ENCODE measurements around the gene TBX1. TPM values are rescaled to one million over a fixed set of nuclear protein-coding genes. Genes with fewer than 3 reads are reported as not detected.
"Not testable (repeated sequence)": the region's sequence is repeated elsewhere in the genome, so short reads cannot be mapped to it uniquely, and the experiment has no call there.

Gene TBX1
- total RNA-seq, 1 donor from 2014 or later, result 0.29 TPM

DNA sequence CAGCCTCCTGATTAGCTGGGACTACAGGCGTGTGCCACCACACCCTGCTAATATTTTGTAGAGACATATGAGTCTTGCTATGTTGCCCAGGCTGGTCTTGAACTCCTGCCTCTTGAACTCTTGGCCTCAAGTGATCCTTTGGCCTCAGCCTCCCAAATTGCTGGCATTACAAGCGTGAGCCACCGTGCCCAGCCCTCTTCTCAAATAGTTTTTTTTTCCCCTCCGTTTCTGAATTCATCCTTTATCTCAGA, 11.8 kb downstream of the TBX1 start:
- H3K9me3 Mint-ChIP-seq, result no peaks in the 10 kb centered on the region
- intact Hi-C loops (cut with micrococcal nuclease), result no loop called here
- H3K27me3 Mint-ChIP-seq (ENCODE audit: insufficient read depth), result peaks cover 28% of the 10 kb centered on the region
- peaks cover 4% of the 10 kb centered on the region for H3K4me1 Mint-ChIP-seq (ENCODE audit: low read depth)
- DNase-seq (ENCODE audit: low spot score), result no peak
- no peak overlapping the region for H3K4me3 Mint-ChIP-seq
- no peak overlapping the region for H3K27ac Mint-ChIP-seq
- H3K36me3 Mint-ChIP-seq (ENCODE audit: low read depth), result no peaks in the 10 kb centered on the region

DNA sequence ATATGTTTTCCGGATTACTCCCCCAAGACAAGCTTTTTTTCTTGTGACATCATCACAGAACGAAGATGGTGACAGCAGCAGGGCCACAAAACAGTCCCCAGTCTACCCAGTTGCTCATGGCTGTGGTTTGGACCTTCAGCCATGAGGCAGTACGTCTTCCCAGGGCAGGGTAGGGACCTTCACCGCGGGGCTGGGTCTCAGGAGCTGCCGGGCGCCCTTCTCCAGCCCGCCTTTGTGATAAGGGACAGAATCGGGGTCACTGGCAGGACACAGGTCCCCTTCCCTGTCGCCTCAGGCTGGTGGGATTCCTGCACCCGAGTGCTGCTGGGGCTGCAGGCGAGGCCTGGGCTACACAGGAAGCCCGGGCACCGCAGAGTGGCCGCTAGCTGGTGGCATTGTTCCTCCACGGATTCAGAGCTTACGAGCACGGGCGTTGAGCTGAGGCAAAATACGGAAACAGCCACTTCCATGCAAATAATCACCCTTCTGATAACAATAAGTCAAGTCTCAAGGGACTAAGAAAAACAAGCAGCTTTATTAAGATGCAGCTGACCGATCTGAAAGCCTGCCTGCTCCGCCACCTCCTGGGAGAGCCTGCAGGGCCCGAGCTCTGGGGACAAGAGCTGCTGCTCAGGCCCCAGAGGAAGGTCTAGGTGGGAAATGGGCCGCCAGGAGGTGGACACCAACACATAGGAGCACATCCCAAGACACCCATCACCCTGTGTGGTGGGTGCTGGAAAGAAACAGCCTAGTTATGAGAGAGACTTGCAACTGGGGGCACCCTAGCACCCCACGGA, 12.3 kb downstream of the TBX1 start:
- H3K27me3 Mint-ChIP-seq (ENCODE audit: insufficient read depth), result peaks cover 23% of the 10 kb centered on the region
- intact Hi-C loops (cut with micrococcal nuclease), result no loop called here
- H3K4me3 Mint-ChIP-seq, result no peak overlapping the region
- no peak for DNase-seq (ENCODE audit: low spot score)
- no peak overlapping the region for H3K27ac Mint-ChIP-seq
- H3K4me1 Mint-ChIP-seq (ENCODE audit: low read depth), result peaks cover 4% of the 10 kb centered on the region
- H3K36me3 Mint-ChIP-seq (ENCODE audit: low read depth), result no peaks in the 10 kb centered on the region
- no peaks in the 10 kb centered on the region for H3K9me3 Mint-ChIP-seq

- Mint-ChIP-seq H3K4me3 (no peak overlapping the region), H3K27ac (no peak overlapping the region), H3K36me3 (ENCODE audit: low read depth) (no peaks in the 10 kb centered on the region), H3K4me1 (ENCODE audit: low read depth) (peaks cover 4% of the 10 kb centered on the region), H3K27me3 (ENCODE audit: insufficient read depth) (peaks cover 20% of the 10 kb centered on the region), H3K9me3 (no peaks in the 10 kb centered on the region)
- DNase-seq (ENCODE audit: low spot score), result no peak
- intact Hi-C loops (cut with micrococcal nuclease), result no loop called here
Observed at GRCh38 chr22:19773470-19774040, 13.0 kb downstream of the TBX1 start.

DNA sequence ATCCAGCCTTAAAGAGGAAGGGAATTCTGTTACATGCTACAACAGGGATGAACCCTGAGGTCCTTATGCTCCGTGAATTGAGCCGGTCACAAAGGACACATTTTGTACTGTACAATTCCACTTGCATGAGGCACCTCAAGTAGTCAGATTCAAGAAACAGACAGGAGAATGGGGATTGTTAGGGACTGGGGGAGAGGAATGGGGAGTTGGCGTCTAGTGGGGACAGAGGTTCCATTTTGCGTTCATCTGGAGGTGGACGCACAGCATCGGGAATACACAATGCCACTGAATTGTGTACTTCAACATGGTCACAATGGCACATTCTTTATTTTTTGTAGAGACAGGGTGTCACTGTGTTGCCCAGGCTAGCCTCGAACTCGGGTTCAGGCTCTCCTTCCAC, 14.1 kb downstream of the TBX1 start:
- Mint-ChIP-seq H3K4me3 (no peak overlapping the region), H3K27me3 (ENCODE audit: insufficient read depth) (peaks cover 15% of the 10 kb centered on the region), H3K27ac (no peak overlapping the region), H3K36me3 (ENCODE audit: low read depth) (no peaks in the 10 kb centered on the region), H3K4me1 (ENCODE audit: low read depth) (peaks cover 4% of the 10 kb centered on the region), H3K9me3 (no peaks in the 10 kb centered on the region)
- intact Hi-C loops (cut with micrococcal nuclease), result no loop called here
- DNase-seq (ENCODE audit: low spot score), result no peak

GRCh38 chr22:19775496-19776325, 15.1 kb downstream of the TBX1 start:
- Mint-ChIP-seq H3K9me3 (no peaks in the 10 kb centered on the region), H3K27ac (no peak overlapping the region), H3K36me3 (ENCODE audit: low read depth) (no peaks in the 10 kb centered on the region), H3K4me1 (ENCODE audit: low read depth) (peaks cover 4% of the 10 kb centered on the region), H3K27me3 (ENCODE audit: insufficient read depth) (peaks cover 12% of the 10 kb centered on the region), H3K4me3 (no peak overlapping the region)
- intact Hi-C loops (cut with micrococcal nuclease), result no loop called here
- DNase-seq (ENCODE audit: low spot score), result no peak

- H3K4me1 Mint-ChIP-seq (ENCODE audit: low read depth), result peaks cover 4% of the 10 kb centered on the region
- H3K36me3 Mint-ChIP-seq (ENCODE audit: low read depth), result no peaks in the 10 kb centered on the region
- DNase-seq (ENCODE audit: low spot score), result no peak
- H3K4me3 Mint-ChIP-seq, result no peak overlapping the region
- intact Hi-C loops (cut with micrococcal nuclease), result no loop called here
- no peak overlapping the region for H3K27ac Mint-ChIP-seq
- no peaks in the 10 kb centered on the region for H3K9me3 Mint-ChIP-seq
- peaks cover 12% of the 10 kb centered on the region for H3K27me3 Mint-ChIP-seq (ENCODE audit: insufficient read depth)
Observed at GRCh38 chr22:19776433-19777031, 16.0 kb downstream of the TBX1 start.

DNA sequence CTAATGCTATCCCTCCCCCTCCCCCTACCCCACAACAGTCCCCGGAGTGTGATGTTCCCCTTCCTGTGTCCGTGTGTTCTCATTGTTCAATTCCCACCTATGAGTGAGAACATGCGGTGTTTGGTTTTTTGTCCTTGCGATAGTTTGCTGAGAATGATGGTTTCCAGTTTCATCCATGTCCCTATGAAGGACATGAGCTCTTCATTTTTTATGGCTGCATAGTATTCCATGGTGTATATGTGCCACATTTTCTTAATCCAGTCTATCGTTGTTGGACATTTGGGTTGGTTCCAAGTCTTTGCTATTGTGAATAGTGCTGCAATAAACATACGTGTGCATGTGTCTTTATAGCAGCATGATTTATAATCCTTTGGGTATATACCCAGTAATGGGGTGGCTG, 16.6 kb downstream of the TBX1 start:
- H3K27ac Mint-ChIP-seq; H3K9me3 Mint-ChIP-seq; intact Hi-C loops (cut with micrococcal nuclease); DNase-seq (ENCODE audit: low spot score); H3K4me1 Mint-ChIP-seq (ENCODE audit: low read depth); H3K4me3 Mint-ChIP-seq; H3K36me3 Mint-ChIP-seq (ENCODE audit: low read depth): not testable (repeated sequence)
- H3K27me3 Mint-ChIP-seq (ENCODE audit: insufficient read depth), result peaks cover 12% of the 10 kb centered on the region

DNA sequence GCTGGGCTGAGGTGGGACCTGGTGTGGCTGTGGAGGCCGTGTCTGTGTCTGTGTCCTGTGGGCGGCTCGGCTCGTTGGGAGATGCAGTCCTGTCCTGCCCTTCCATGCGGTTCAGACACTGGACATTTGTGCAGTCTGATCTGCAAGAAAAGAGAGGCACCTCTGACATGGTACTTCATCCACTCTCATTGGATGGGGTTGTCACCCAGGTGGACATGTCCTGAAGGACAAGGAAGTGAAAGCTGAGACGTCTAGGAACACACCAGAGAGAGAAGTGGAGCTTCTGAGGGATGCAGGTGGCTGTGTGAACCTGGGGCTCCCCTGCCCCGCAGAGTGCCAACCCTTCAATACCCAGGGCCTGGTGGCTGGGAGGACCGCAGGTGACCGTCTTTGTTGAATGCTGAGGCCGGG, 18.4 kb downstream of the TBX1 start:
- H3K9me3 Mint-ChIP-seq, result no peaks in the 10 kb centered on the region
- no peak overlapping the region for H3K27ac Mint-ChIP-seq
- no peaks in the 10 kb centered on the region for H3K36me3 Mint-ChIP-seq (ENCODE audit: low read depth)
- no peak for DNase-seq (ENCODE audit: low spot score)
- intact Hi-C loops (cut with micrococcal nuclease), result no loop called here
- peaks cover 12% of the 10 kb centered on the region for H3K27me3 Mint-ChIP-seq (ENCODE audit: insufficient read depth)
- peaks cover 4% of the 10 kb centered on the region for H3K4me1 Mint-ChIP-seq (ENCODE audit: low read depth)
- no peak overlapping the region for H3K4me3 Mint-ChIP-seq

DNA sequence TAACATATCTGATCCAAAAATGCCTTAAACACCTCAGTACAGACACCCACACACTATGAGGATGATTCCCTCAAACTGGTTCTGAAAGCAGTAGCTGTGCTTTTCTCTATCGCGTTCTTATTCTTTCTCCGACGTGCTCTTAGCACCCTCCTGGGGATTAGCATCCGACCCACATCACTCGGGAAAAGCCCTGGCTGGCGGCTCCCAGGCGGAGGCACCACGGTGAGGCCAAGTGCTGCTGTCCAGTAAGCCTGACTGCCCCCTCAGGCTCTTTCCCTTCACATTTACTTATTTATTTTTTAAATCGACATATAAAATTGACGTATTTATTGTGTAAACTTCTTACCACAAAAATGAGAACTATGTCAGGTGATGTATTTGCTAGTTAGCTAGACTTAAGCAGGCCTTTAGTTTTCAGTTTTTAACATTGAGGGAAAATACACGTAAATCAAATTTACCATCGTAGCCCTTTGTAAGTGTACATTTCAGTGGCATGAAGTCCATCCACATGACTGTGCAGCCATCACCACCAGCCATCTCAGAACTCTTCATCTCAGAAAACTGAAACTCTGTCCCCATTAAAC, 19.2 kb downstream of the TBX1 start:
- H3K36me3 Mint-ChIP-seq (ENCODE audit: low read depth), result no peaks in the 10 kb centered on the region
- H3K4me1 Mint-ChIP-seq (ENCODE audit: low read depth), result peaks cover 4% of the 10 kb centered on the region
- H3K4me3 Mint-ChIP-seq, result no peak overlapping the region
- no peaks in the 10 kb centered on the region for H3K9me3 Mint-ChIP-seq
- intact Hi-C loops (cut with micrococcal nuclease), result no loop called here
- peaks cover 12% of the 10 kb centered on the region for H3K27me3 Mint-ChIP-seq (ENCODE audit: insufficient read depth)
- no peak overlapping the region for H3K27ac Mint-ChIP-seq
- DNase-seq (ENCODE audit: low spot score), result no peak

GRCh38 chr22:19782533-19782932, 22.0 kb downstream of the TBX1 start:
- H3K27ac Mint-ChIP-seq, result no peak overlapping the region
- no peak for DNase-seq (ENCODE audit: low spot score)
- H3K27me3 Mint-ChIP-seq (ENCODE audit: insufficient read depth), result peaks cover 10% of the 10 kb centered on the region
- H3K9me3 Mint-ChIP-seq, result no peaks in the 10 kb centered on the region
- H3K36me3 Mint-ChIP-seq (ENCODE audit: low read depth), result no peaks in the 10 kb centered on the region
- intact Hi-C loops (cut with micrococcal nuclease), result no loop called here
- H3K4me1 Mint-ChIP-seq (ENCODE audit: low read depth), result no peaks in the 10 kb centered on the region
- H3K4me3 Mint-ChIP-seq, result no peak overlapping the region

GRCh38 chr22:19783586-19784383, 23.2 kb downstream of the TBX1 start:
- no peak overlapping the region for H3K27ac Mint-ChIP-seq
- no peak for DNase-seq (ENCODE audit: low spot score)
- intact Hi-C loops (cut with micrococcal nuclease), result no loop called here

DNA sequence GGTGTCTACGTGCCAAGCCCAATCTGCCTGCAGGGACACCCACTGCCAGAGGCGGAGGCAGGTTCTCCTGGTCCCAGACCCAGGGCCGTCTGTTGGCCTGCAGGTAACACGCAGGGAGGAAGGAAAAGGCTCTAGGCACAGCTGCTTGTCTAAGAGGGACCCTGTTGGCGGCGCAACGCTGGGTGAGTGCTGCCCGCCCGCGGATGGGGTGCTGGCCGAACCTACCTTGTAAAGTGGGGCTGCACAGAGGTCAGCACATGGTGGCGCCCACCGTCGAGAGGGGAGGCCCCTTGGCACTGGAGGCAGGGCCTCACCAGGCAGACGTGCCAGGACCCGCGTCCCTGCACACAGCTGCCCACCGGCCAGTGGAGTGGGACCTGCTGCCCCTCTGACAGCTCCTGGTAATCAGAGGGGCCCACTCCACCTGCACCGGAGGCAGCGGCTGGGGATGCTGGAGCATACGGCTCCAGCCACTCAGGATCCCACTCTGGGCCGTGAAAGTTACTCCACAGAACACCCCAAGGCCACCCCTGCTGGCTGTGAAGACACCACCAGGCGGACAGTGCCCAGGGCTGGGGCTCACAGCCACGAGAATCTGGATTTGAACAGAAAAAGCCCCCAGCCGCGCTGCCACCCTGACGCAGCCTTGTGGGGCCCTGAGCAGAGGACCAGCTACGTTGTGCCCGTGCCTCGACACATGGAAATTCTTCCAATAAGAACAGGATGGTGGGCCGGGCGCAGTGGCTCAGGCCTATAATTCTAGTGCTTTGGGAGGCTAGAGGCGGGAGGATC, 24.0 kb downstream of the TBX1 start:
- Mint-ChIP-seq H3K4me1 (ENCODE audit: low read depth) (no peaks in the 10 kb centered on the region), H3K27me3 (ENCODE audit: insufficient read depth) (peaks cover 6% of the 10 kb centered on the region), H3K4me3 (no peak overlapping the region), H3K36me3 (ENCODE audit: low read depth) (no peaks in the 10 kb centered on the region), H3K27ac (no peak overlapping the region), H3K9me3 (no peaks in the 10 kb centered on the region)
- intact Hi-C loops (cut with micrococcal nuclease), result no loop called here
- no peak for DNase-seq (ENCODE audit: low spot score)

More at GRCh38 chr22:19783586-19784383, 23.2 kb downstream of the TBX1 start:
- no peaks in the 10 kb centered on the region for H3K4me1 Mint-ChIP-seq (ENCODE audit: low read depth)
- H3K9me3 Mint-ChIP-seq, result no peaks in the 10 kb centered on the region
- H3K4me3 Mint-ChIP-seq, result no peak overlapping the region
- H3K27me3 Mint-ChIP-seq (ENCODE audit: insufficient read depth), result peaks cover 6% of the 10 kb centered on the region
- H3K36me3 Mint-ChIP-seq (ENCODE audit: low read depth), result no peaks in the 10 kb centered on the region

Measured in activated T-helper 1 cell treated with anti-CD3 and anti-CD28 coated beads, Interleukin-12 subunit alpha, Interleukin-12 subunit beta, Interleukin-2, Interleukin-4 antibody, amounts not matched to agents 30 ng/mL and 10 ng/mL and 1 ng/mL, durations not matched to agents 14 hours and 24 hours and 36 hours (primary cell).